Esophagus muscularis mucosa (tissue), 3 donors: ENCODE measurements around the gene PTPRN2.

Experiments
- CTCF ChIP-seq, 3 experiments: fragments of 200-600 bp in 2 of 3; fragments of 450-650 bp in 1 of 3; sonication (generic) in 2 of 3; IDR thresholded peaks; one replicate each; pipeline ENCODE4 v1.5.1; 2017 to 2019; ENCODE audit warnings: antibody characterized with exemption in 3 of 3, mild to moderate bottlenecking in 2 of 3, moderate library complexity in 1 of 3
- EP300 ChIP-seq: sonication (generic); formaldehyde crosslinking; IDR thresholded peaks from one replicate; pipeline ENCODE4 v1.6.1; 2017; ENCODE audit warnings: antibody characterized with exemption

- TF ChIP-seq EP300 (no peak), CTCF (IDR thresholded peaks at IDR 0.05) (no peak)
Measured at GRCh38 chr7:157851501-157852067, 736.0 kb downstream of the PTPRN2 start.
